CD4-positive, alpha-beta T cell treated with Interleukin-15 for 4 hours (primary cell): Measurements from ENCODE around the gene NUCKS1.
"Not testable (repeated sequence)": the region's sequence is repeated elsewhere in the genome, so short reads cannot be mapped to it uniquely, and the experiment has no call there.

Source experiments
- DNase-seq: peaks from one replicate; pipeline ENCODE4 v3.0.0-alpha.2; 2020; ENCODE audit warnings: low spot score

NUCKS1 gene

DNA sequence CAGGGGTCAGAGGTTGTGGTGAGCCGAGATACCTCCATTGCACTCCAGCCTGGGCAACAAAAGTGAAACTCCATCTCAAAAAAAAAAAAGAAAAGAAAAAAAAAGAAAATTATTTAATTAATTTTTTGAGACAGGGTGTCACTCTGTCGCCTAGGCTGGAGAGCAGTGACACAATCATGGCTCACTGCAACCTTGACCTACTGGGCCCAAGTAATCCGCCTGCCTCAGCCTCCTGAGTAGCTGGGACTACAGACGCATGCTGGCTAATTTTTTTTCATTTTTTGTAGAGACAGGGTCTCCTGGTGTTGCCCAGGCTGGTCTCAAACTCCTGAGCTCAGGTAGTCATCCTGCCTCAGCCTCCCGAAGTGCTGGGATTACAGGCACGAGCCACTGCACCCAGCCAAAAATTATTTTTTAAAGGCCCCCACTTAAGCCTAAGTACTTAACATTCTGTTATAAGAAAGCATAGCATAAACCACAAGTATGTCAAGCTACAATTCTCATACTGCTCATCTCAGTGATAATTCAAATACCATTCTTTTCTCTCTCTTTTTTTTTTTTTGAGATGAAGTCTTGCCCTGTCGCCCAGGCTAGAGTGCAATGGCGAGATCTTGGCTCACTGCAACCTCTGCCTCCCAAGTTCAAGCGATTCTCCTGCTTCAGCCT is 19.9 kb downstream of the NUCKS1 start:
- DNase-seq = no peak

DNA sequence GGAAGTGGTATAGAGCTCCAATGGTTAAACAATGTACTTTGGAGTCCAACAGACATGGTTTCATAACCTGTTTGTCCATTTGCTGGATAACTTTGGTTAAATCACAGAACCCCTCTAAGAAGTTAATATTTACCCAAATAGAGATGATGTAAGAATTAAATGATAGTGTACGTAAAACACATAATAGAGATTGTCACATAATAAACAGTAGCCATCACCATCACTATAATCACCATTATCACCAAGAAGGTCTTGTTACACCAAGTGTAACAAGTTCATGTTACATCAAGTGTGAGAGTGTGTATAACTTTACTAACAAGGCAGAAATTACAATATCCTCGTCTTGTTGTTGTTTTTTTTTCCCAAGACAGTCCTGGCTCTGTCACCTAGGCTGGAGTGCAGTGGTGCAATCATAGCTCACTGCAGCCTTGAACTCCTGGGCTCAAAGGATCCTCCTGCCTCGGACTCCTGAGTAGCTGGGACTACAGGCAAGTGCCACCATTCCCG is 23.3 kb downstream of the NUCKS1 start:
- no peak for DNase-seq

DNA sequence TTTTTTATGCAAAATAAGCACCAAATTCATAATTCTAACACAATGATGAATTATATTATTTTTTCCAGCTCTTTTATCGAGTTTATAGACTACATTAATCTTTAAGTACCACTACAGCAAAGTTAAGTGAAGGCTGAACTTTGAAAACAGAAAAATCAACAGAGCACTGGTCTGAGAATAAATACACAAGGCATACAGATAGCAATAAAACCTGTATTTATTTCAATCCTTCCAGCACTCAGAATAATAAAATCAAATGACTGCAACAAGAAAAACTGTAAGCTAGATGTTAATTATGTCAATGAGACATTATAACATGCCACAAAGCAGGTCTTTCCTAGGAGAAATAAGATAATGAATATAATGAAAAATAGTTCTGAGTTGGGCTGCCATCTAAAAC is 24.5 kb downstream of the NUCKS1 start:
- DNase-seq = no peak

DNA sequence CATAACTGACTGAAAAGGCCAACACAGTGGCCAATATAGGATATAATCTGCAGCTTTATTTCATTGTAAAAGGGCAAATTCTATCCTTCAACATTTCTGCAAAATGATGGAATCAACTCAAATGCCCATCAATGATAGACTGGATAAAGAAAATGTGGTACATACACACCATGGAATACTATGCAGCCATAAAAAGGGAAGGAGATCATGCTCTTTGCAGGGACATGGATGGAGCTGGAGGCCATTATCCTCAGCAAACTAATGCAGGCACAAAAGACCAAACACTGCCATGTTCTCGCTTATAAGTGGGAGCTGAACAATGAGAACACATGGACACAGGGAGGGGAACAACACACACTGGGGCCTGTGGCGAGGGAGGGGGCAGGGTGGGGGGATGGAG is 29.2 kb downstream of the NUCKS1 start:
- DNase-seq = not testable (repeated sequence)

DNA sequence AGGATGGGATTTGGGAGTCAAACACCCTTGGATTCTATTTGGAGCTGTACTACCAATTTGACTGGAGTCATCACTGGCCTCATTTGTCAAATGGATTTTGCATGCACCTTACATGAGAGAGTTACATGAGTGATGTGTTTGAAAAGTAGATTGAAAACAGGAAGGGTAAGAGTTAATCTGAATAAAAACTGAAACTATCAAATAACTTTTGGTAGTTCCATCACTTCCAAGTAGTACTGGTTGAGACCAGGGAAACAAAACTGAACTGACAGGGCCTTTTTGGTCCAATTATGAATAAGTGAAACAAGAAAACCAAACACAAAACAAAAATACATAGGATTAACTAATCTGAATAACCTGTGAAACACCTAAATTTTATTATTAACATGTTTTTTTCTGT is 30.2 kb downstream of the NUCKS1 start:
- DNase-seq = no peak

DNA sequence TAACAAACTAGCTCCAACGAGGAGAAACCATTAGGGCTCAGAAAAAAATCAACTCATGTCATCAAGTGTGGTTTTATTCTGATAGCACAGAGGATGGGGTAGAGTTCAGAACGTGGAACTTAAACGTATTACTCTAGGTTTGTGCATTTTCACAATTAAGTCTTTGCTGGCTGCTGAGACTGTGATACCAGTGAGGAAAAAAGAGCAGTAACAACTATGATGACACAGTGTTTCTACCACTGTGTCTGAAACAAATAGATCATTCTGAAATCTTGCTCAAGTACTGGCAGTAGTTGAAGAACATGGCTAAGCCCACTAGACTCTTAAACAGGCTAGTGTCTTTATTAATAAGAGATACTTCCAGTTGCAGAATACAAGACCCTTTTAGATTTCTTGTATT is 31.0 kb downstream of the NUCKS1 start:
- no peak for DNase-seq

DNA sequence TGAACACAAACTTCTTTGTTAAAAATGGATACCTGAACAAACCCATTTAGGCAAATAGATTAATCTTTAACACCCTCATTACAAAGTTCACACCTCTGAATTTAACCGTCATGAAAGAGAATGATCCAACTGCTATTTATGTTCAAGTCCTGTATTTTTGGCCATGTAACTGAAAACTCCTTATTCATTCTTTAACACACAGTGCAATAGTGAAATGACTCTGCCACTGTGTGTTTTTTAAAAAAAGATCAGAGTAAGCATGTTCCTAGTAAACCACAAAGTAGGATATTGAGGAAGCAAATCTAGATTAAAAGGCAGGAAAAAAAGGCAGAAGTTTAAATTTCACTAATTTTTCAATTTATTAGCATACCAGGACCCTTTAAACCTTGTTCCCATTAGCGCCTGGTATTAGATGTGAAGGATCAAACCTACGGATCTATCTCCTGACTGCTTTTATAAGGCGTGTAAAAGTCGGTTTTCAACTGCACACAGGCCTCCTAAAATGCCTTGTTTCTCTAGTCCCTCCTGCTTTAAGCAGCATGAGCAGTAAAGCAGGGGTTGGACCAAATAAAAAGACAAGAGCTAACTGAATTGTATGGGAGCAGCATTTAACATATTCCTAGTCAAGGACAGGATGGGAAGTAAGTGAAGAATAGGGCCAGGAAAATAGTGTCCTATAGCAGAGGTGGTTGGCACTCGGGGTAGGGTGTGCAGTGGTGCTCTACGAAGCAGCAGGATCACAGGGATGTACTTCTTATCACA is 33.4 kb downstream of the NUCKS1 start:
- DNase-seq = no peak

DNA sequence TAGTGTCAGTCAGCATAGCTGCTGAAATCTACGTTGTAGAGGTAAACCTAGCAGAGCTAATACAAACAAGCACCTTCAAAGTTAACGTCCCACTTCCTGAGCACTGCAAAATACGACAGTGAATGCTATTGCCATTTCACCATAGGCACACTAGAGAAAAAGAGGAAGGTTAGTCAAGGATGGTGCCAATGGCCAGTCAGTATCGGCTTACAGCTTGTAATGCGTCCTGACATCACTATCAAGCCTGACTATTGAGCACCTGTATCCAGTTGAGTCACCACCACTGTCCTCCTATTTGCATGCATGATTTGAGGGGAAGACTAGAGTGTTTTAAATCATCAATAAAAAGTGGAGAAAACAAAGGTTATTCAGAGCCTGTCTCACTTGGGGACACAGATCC is 34.4 kb downstream of the NUCKS1 start:
- DNase-seq = no peak

DNA sequence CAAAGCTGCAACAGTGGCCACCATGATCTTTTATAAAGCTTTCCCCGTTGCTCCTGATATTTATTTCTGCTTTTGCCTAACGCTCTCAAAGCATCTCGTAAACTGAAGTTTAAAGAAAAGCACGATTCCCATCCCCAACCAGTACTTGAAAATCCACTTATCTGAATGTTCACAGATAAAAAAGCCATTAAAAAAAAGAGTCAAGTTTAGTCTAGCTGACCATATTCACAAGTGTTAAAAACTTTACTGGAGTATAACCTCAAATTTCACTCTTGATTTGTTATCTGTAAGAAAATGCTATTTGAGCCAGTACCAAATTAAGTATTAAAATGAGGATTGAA is 35.1 kb downstream of the NUCKS1 start:
- no peak for DNase-seq

DNA sequence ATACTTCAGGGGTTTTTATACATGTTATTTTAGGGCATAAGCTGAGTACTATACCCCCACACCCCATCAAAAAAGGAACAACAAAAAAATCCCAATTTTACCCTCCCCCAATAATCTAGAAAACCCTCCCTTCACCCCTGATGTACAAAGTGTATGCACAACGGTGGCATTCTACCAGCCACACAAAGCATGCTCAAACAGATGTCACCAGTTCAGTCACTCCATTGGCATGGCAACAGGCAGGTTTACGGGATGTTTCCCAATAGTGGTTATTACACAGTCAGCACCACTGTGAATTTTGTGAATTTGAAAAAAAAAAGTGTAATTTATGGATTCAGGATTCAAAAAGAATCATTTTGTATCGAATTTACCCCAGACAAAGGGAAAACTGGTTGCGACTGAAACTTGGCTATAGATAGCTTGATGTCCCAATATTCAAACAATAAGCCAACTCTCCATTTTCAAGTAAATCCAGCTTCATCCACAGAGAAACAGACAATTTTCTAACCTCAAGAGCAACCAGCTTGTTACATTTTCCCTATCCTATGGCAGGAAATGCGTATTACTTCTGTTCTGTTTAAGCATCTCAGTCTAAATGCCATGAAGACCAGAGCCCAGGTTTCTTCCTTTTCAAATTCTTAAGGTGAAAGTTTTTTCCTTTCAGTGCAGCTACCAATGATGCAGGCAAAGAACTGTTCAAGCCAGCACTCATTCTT is 35.6 kb downstream of the NUCKS1 start:
- DNase-seq = no peak

DNA sequence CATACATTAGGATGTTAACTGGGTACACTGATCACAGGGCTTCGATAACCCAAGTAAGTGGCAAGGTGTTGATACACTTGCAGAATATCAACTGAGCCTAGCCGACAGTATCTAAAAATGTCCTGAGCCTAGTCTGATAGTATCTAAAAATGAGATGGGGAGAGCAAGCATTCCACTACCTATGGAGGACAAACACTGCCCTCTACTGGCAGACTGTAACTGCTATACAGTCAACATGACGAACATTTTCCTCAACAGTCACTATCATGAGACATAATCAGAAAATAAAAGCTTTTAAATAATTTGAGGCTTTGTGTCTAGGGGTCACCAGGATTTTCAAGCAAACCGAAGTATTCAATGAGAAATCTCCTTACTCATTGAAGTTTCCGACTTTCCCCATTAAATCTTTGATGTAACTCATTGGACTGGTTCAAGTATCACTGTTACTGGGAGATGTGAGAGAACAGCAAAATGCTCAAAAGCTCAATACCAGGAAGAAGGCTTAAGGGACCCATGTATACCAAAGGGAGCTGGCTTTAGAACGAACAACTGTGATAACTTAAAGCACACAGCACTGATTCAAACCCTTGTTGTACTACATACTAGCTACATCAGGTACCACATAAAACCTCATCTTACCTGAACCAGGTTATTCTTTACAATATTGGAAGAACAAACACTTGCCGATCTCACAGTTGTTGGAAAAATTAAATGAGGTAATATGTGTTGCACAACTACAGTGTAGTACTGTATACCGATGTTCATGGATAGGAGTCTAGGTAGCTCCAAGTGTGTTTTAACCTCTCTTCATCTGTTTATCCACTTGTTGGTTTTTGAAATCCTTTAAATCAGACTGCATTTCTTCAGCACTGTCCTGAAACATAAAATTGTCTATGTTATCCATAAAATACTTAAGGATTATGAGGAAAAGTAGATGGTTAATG is 38.6 kb downstream of the NUCKS1 start:
- peak; percentile 74 for DNase-seq

DNA sequence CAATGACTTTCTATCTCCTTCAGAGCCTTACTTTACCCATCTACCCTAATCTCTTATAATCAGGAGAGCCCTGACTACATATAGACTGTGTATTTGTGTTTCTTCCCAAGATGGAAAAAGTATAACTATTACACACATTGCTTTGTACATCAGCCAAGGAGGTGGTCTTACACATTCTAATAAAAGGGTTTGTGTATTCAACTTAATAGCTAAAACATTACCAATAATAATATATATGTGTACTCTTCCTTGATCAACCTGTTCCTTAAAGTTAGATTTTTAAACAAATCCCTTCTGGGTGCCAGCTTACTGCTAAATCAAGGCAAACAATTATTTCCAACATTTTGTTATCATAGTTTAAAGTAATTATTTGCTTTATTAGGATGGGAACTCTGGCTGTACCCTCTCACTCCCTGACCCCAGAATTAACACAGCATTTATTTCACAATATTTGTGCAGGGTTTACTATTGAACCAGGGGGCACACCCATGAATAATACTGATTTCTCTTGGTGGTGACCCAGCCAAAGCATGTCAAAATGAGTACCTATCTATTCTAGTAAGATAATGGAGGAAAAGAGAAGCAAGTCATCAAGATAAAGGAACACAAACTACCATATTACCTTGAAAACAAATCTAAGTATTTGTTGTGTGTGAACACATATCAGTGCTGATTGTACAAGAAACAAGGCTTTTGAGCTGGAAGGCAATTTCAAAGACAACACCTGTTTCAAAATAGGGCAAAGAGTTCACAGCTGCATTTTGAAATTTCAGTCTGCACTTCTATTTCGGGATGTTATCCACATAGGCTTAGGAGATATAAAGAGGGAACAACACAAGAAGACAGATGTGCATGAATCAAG is 39.5 kb downstream of the NUCKS1 start:
- DNase-seq = no peak

DNA sequence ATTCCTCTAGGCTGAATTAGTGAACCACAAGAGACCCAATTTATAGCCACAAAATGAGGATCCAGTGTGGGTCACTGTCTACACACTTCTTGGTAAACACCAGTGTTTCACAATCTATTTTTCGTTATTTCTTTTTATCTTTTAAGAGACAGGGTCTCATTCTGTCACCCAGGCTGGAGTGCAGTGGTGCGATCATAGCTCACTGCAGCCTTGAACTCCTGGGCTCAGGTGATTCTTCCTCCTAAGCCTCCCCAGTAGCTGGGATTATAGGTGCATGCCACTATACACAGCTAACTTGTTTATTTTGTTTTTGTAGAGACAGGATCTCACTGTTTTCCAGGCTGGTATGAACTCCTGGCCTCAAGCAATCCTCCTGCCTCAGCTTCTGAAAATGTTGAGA is 40.3 kb downstream of the NUCKS1 start:
- no peak for DNase-seq

DNA sequence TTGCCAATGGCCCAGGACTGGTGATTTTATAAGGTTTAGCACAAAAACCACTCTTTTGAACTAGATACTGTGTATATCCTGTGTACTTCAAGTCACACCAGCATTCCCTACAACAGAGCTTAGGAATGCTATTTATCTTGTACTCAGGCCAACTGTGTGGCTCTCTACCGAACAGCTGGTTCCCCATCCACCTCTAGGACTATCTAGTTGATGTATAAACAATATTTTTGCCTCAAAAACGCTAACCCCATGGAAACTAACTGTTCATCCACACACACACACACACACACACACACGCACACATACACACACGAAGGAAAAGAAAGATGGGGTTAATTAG is 41.0 kb downstream of the NUCKS1 start:
- no peak for DNase-seq

DNA sequence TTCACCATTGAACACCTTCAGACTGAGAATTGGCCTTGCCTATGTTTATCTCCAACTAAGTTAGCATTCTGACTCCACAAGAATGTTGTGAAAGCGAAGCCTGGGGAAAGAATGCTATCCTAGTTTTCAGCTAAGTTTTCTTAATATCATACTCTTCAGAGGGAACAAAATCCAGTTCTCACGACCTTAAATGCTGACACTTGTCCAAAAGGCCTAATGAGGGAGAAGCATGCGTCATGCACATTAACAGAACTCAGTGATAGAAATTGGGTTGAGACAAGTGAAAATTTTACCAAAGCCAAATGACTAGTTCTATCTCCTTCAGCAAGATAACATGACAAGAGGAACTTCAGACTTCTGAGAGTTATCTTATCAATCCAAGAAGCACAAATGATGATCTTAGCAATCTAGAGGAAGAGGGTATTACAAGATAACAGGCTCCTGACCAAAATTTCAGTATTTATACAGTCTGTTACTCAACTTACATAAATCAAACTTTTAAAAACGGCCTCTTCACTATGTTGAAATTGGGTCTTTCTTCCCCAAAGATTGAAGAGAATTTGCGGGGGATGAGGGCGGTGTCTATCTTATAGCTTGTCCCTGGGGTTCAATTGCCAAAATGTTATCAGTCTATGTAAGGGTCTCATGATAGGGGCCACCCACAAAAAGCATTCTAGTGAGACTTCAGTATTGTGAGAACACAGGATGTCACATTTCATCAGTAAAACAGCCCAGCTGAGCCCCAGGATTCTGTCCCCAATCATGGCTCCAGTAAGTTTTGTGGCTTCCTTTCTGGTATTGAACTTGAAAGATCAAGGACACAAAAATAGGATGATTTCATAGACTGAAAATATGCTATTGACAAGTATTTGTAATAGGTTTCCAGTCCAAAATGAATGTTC is 43.1 kb downstream of the NUCKS1 start:
- no peak for DNase-seq

DNA sequence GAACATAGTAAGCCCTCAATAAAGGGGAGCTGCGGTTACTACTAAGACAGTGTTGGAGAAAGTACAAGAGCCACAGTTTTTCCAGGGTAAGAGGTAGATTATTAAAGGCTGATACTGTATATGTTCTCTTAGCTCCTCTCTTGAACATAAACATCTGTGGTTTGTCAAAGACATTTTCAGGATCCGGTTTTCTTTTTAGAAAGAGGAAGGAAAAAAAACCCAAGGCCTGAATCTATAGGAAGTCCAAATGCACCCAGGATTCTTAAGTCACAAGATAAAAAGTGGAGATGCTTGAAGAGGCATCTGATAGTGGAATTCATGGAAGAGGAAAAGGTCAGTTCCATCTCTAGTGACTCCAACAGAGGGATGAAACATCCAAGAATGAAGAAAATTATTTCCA is 45.1 kb downstream of the NUCKS1 start:
- DNase-seq = no peak

DNA sequence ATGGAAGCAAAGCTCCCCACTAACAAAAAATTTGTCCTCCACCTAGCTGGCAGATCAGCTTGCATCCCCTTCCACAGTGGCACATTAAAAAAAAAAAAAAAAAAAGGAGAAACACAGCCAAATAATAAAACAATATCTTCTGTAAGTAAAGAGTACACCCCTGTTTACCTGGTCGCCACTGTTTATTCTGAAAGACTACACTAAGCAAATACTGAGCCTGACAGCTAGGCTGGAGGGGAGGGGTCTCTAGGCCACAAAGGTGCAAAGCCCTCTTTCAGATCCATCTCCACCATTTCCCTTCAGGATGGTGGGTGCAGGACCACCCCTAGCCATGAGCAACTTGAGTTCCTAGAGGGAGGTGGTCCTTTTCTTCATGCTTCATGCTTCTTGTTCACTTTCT is 46.9 kb downstream of the NUCKS1 start:
- DNase-seq = no peak

DNA sequence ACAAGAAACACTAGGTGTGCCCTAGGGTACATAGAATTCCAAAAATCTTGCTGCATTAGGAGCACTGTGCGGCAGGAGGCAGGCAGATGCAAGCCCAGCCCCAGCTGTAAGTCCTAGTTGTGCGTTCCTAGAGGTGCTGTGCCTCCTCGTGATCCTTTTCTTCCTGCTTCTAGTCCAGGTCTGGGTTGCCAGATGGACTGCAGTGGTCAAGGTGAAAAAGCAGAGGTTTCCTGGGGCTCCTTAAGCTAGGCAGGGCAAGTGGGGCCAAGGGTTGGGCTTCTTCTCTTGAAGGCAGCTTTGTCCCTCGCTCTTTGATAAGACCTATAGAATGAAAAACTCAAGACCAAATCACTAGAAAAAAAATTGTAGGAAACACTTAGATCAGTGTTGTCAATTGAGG is 48.1 kb downstream of the NUCKS1 start:
- no peak for DNase-seq

DNA sequence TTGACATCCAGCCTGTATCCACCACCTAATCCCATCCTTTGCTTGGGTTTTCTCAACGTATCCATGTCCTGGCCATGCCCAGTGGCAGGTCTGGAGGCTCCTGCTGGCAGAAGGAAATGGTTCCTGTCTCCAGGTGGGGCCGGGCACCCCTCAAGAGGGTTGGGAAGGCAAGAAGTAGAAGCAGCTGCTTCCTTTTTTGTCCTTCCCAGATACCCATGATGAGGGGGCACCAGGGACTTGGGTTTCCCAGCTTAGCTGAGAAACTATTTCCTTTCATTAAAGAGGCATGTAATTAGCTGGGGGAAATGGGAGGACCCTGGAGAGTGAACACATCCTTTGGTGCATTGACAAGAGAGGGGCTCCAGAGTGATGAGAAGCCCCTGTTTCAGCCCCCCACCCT is 48.6 kb downstream of the NUCKS1 start:
- no peak for DNase-seq

DNA sequence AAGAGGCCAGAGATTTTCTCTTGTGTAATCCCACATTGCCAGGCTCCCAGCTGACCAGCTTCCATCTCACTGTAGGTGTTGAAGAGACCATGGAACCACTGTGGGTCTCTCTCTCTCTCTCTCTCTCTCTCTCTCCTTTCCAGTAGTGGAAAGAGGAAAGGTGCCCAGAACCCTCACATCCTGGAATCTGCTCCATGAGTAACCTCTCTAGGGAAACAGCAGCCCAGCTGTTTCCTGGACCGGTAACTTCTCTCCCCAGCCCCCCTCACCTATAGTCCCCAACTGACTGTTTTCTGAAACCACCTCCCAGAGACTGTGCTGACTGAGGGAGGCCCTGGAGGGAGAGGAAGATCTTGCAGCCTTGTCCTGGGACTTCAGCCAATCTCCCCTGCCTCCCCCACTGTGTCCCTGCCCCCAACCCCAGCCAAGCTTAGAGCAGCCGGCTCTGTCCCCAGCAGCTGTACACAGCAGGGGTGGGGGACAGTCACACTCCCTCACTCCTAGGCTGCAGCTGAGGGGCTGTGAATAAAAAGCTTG is 49.0 kb downstream of the NUCKS1 start:
- no peak for DNase-seq
